B cell (primary cell): Measurements from ENCODE around the gene WNK1. TPM values are rescaled to one million over a fixed set of nuclear protein-coding genes. Genes with fewer than 3 reads are reported as not detected.

Experiments
- ATAC-seq: fragments of 200-7000 bp; cut with Tn5 transposase; one replicate; pipeline ENCODE4 v1.10.0; 2021; ENCODE audit warnings: low read depth, mild to moderate bottlenecking, moderate number of reproducible peaks, moderate library complexity
- CTCF ChIA-PET: fragments of 350-600 bp; sonication (Branson Sonifier 250); formaldehyde crosslinking; loops from one replicate; lab custom pipeline; 2021; ENCODE audit warnings: antibody characterized with exemption, inconsistent platforms; lab: Charles Lee
- POLR2A ChIA-PET: fragments of 350-600 bp; sonication (Branson Sonifier 250); formaldehyde crosslinking; loops from one replicate; lab custom pipeline; 2021; ENCODE audit warnings: antibody characterized with exemption; lab: Charles Lee
- DNase-seq: peaks from one replicate; pipeline ENCODE4 v3.0.0; 2013
- H2AFZ ChIP-seq: 2 replicates; pipeline ENCODE4 v1.6.1; 2012; ENCODE audit warnings: mild to moderate bottlenecking, low read depth, low read length; ENCODE audit not compliant: insufficient read depth, poor library complexity, severe bottlenecking
- H3K27ac ChIP-seq, 2 donors: 1 replicate in 1 of 2; 2 replicates in 1 of 2; pipeline ENCODE4 v1.5.1; 2012 to 2013; ENCODE audit warnings: low read length in 2 of 2, mild to moderate bottlenecking in 2 of 2, moderate library complexity in 1 of 2
- H3K27me3 ChIP-seq, 4 experiments: fragments of 200-600 bp in 1 of 4; sonication (generic) in 1 of 4; replicated peaks in 1 of 4; 1 replicate in 2 of 4; 2 replicates in 2 of 4; pipeline versions ENCODE4 v1.6.1 to v1.7.0; 2013 to 2016; ENCODE audit warnings: low read length in 3 of 4, mild to moderate bottlenecking in 2 of 4, mixed read lengths in 1 of 4, moderate library complexity in 1 of 4; ENCODE audit not compliant: insufficient read depth in 4 of 4, control insufficient read depth in 3 of 4; ENCODE audit errors: control extremely low read depth in 1 of 4
- H3K36me3 ChIP-seq, 2 experiments: replicated peaks in 1 of 2; 1 replicate in 1 of 2; 2 replicates in 1 of 2; pipeline versions ENCODE4 v1.6.1 to v1.7.1; 2013; ENCODE audit warnings: low read length in 1 of 2; ENCODE audit not compliant: insufficient read depth in 2 of 2, control insufficient read depth in 1 of 2; ENCODE audit errors: control extremely low read depth in 1 of 2, extremely low read depth in 1 of 2
- H3K4me1 ChIP-seq, 2 donors: fragments of 200-600 bp in 1 of 2; sonication (generic) in 1 of 2; 1 replicate in 1 of 2; 2 replicates in 1 of 2; pipeline versions ENCODE4 v1.5.1 to v1.6.1; 2013 to 2017; ENCODE audit warnings: low read length in 2 of 2; ENCODE audit not compliant: control insufficient read depth in 2 of 2, insufficient read depth in 2 of 2
- H3K4me2 ChIP-seq: replicated peaks from 2 replicates; pipeline ENCODE3; 2012; ENCODE audit warnings: mild to moderate bottlenecking, low read depth, low read length; ENCODE audit not compliant: poor library complexity, severe bottlenecking
- H3K4me3 ChIP-seq, 5 experiments: fragments of 200-600 bp in 1 of 5; sonication (generic) in 1 of 5; 1 replicate in 3 of 5; 2 replicates in 2 of 5; pipeline versions ENCODE4 v1.5.1 to v1.7.0; 2011 to 2016; ENCODE audit warnings: low read length in 4 of 5, mild to moderate bottlenecking in 4 of 5, low read depth in 2 of 5, control low read depth in 1 of 5, moderate library complexity in 1 of 5; ENCODE audit not compliant: insufficient read depth in 1 of 5; ENCODE audit errors: control extremely low read depth in 1 of 5, extremely low read depth in 1 of 5
- H3K79me2 ChIP-seq: fragments of 200-600 bp; sonication (generic); one replicate; pipeline ENCODE4 v1.6.0; 2016; ENCODE audit warnings: low read length; ENCODE audit not compliant: control insufficient read depth, insufficient read depth
- H3K9ac ChIP-seq: fragments of 200-600 bp; sonication (generic); 2 replicates; pipeline ENCODE4 v1.6.1; 2017; ENCODE audit warnings: mild to moderate bottlenecking, low read length, moderate library complexity
- H3K9me3 ChIP-seq, 3 donors: one replicate each; pipeline versions ENCODE4 v1.6.1 to v1.7.1; 2013; ENCODE audit warnings: low read length in 2 of 3; ENCODE audit not compliant: control insufficient read depth in 2 of 3, insufficient read depth in 1 of 3; ENCODE audit errors: control extremely low read depth in 1 of 3
- H4K20me1 ChIP-seq: 2 replicates; pipeline ENCODE4 v1.6.0; 2012; ENCODE audit warnings: mild to moderate bottlenecking, low read length; ENCODE audit not compliant: insufficient read depth, control insufficient read depth, poor library complexity, severe bottlenecking
- H3K27ac Mint-ChIP-seq: one replicate; pipeline ENCODE4 v1.8.0; 2021; ENCODE audit warnings: mixed read lengths
- H3K27me3 Mint-ChIP-seq: one replicate; pipeline ENCODE4 v1.8.0; 2021; ENCODE audit warnings: mixed read lengths
- H3K4me1 Mint-ChIP-seq: one replicate; pipeline ENCODE4 v1.8.0; 2021; ENCODE audit warnings: mixed read lengths
- H3K4me3 Mint-ChIP-seq: one replicate; pipeline ENCODE4 v1.8.0; 2021; ENCODE audit warnings: mixed read lengths
- H3K9me3 Mint-ChIP-seq: one replicate; pipeline ENCODE4 v1.8.0; 2022; ENCODE audit warnings: mixed read lengths; ENCODE audit not compliant: insufficient read depth
- EZH2 ChIP-seq: IDR thresholded peaks from 2 replicates; pipeline ENCODE4 v1.6.1; 2012; ENCODE audit warnings: borderline replicate concordance, low read depth, mild to moderate bottlenecking, moderate library complexity, low read length; ENCODE audit not compliant: insufficient read depth, poor library complexity, severe bottlenecking
- WGBS: methylation state at CpG from one replicate; pipeline ENCODE4 v1.1.5; 2013; ENCODE audit warnings: missing lambda C conversion rate; ENCODE audit not compliant: insufficient coverage; 5-methylcytosine and 5-hydroxymethylcytosine counted together
- intact Hi-C: fragments of 100-400 bp; cut with micrococcal nuclease; formaldehyde crosslinking; loops from one replicate; pipeline ENCODE4 v1.10.0; 2022
- polyA plus RNA-seq: library from polyadenylated mRNA; depleted of rRNA; stranded (reverse); fragments of >200 nt; gene quantifications from 2 replicates; pipeline ENCODE4 v1.2.3, GENCODE V29; 2012
- total RNA-seq, 2 donors: library from RNA; stranded (reverse); fragments of 120-200 nt in 1 of 2; gene quantifications; 1 replicate in 1 of 2; 2 replicates in 1 of 2; pipeline versions ENCODE4 v1.2.3 to v1.2.4, GENCODE V29; 2013 to 2022
- TF ChIP-seq, protein P1 (sequence below): fragments of 200-600 bp; IDR thresholded peaks from one replicate; pipeline ENCODE4 v1.8.0; 2022; ENCODE audit warnings: antibody characterized with exemption, mild to moderate bottlenecking

The WNK1 gene
- total and polyA plus RNA-seq, 2 donors (not counting 1 experiment from before 2014, with no cell fraction given): 43.9 to 188 TPM

DNA sequence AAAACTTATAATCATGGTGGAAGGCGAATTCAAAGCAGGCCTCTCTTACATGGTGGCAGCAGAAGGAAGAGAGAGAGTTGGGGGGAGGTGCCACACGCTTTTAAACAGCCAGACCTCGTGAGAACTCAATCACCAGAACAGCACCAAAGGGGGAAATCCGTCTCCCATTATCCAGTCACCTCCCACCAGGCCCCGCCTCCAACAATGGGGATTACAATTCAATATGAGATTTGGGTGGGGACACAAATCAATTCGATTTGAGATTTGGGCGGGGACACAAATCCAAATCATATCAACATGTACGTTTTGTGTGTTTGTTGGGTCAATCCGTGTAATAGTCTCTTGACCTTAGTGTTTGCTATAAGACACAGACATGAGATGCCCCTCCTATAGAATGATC, 21.8 kb upstream of the WNK1 start:
- H3K27me3 Mint-ChIP-seq: no peaks in the 10 kb centered on the region
- intact Hi-C loops: no loop called here
- Histone ChIP-seq H2AFZ (no peak overlapping the region), H3K36me3 (no peaks in the 10 kb centered on the region), H4K20me1 (no peaks in the 10 kb centered on the region), H3K9me3 (peaks cover 0 to 3% (median 0%) of the 10 kb centered on the region in 3 donors), H3K4me2 (no peak overlapping the region), H3K27me3 (no peaks in the 10 kb centered on the region), H3K9ac (no peak overlapping the region), H3K4me1 (no peaks in the 10 kb centered on the region), H3K4me3 (no peak overlapping the region), H3K27ac (no peak overlapping the region), H3K79me2 (no peaks in the 10 kb centered on the region)
- CTCF ChIA-PET: no interaction called here
- H3K27ac Mint-ChIP-seq: no peak overlapping the region
- POLR2A ChIA-PET: no interaction called here
- H3K4me1 Mint-ChIP-seq: peaks cover 2% of the 10 kb centered on the region
- H3K9me3 Mint-ChIP-seq: no peaks in the 10 kb centered on the region
- ATAC-seq (no peak), DNase-seq (no peak)
- TF ChIP-seq, protein P1, sequence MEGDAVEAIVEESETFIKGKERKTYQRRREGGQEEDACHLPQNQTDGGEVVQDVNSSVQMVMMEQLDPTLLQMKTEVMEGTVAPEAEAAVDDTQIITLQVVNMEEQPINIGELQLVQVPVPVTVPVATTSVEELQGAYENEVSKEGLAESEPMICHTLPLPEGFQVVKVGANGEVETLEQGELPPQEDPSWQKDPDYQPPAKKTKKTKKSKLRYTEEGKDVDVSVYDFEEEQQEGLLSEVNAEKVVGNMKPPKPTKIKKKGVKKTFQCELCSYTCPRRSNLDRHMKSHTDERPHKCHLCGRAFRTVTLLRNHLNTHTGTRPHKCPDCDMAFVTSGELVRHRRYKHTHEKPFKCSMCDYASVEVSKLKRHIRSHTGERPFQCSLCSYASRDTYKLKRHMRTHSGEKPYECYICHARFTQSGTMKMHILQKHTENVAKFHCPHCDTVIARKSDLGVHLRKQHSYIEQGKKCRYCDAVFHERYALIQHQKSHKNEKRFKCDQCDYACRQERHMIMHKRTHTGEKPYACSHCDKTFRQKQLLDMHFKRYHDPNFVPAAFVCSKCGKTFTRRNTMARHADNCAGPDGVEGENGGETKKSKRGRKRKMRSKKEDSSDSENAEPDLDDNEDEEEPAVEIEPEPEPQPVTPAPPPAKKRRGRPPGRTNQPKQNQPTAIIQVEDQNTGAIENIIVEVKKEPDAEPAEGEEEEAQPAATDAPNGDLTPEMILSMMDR: no peak
- no peak for TF ChIP-seq EZH2
- H3K4me3 Mint-ChIP-seq: no peak overlapping the region
- WGBS: 93% methylated on average over 3 of the region's 9 CpGs

- intact Hi-C loops: no loop called here
- Histone ChIP-seq H3K79me2 (no peaks in the 10 kb centered on the region), H3K36me3 (no peaks in the 10 kb centered on the region), H3K27me3 (no peaks in the 10 kb centered on the region), H3K4me1 (no peaks in the 10 kb centered on the region), H3K9ac (no peak overlapping the region), H3K4me3 (no peak overlapping the region), H3K9me3 (no peaks in the 10 kb centered on the region), H3K4me2 (no peak overlapping the region), H4K20me1 (no peaks in the 10 kb centered on the region), H2AFZ (no peak overlapping the region), H3K27ac (no peak overlapping the region)
- TF ChIP-seq, protein P1: no peak
- TF ChIP-seq EZH2: no peak
- ATAC-seq: no peak
- Mint-ChIP-seq H3K9me3 (no peaks in the 10 kb centered on the region), H3K27ac (no peak overlapping the region), H3K4me1 (no peaks in the 10 kb centered on the region), H3K27me3 (no peaks in the 10 kb centered on the region), H3K4me3 (no peak overlapping the region)
- 95% methylated on average over 5 of the region's 10 CpGs for WGBS
- ChIA-PET POLR2A (no interaction called here), CTCF (interaction anchor here (5.0 kb wide), 1 partner anchor 14 kb away, joined by 18 read pairs; the partner anchor contains the start of gene WNK1)
- no peak for DNase-seq
Measured at GRCh38 chr12:737122-737739, 15.1 kb upstream of the WNK1 start.
